ENCODE data around the gene CEBPA. TPM values are rescaled to one million over a fixed set of nuclear protein-coding genes. Genes with fewer than 3 reads are reported as not detected.

Gene CEBPA
- total RNA-seq, 3 donors from 2014 or later (not counting 1 experiment from before 2014, with no cell fraction given): 7.6 to 19.5 (median 8.2) TPM

DNA sequence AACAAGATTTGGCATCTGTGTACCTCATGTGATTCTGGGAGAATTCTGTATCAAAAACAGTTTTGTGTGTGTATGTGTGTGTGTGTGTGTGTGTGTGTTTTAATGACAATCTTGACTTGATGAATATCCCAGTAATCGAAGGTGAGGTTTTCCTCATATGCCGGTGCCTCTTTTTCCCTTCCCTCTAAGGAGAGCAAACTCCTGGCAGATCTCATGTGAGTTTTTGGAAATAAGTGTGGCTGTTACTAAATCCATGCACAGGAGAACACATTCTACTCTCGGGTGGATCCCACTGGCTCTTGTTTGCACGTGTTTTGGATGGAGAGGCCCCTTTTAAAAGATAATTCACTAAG, 42.2 kb upstream of the CEBPA start:
- Histone ChIP-seq H3K27ac (ENCODE audit: low read length) (no peak overlapping the region), H3K4me3 (ENCODE audit: low read length) (no peak overlapping the region), H3K4me1 (ENCODE audit: control insufficient read depth, insufficient read depth, low read length) (no peaks in the 10 kb centered on the region), H3K27me3 (ENCODE audit: control insufficient read depth, insufficient read depth, low read length) (peaks cover 10% of the 10 kb centered on the region), H3K9me3 (ENCODE audit: control insufficient read depth, insufficient read depth, low read length) (no peaks in the 10 kb centered on the region), H3K36me3 (ENCODE audit: control insufficient read depth, insufficient read depth, low read length) (no peaks in the 10 kb centered on the region)
- no peak for ATAC-seq
- Mint-ChIP-seq H3K27me3 (ENCODE audit: low read depth in 2 of 2) (peaks cover 19 to 42% of the 10 kb centered on the region in 2 donors), H3K9me3 (no peaks in the 10 kb centered on the region), H3K27ac (no peak overlapping the region), H3K4me1 (no peaks in the 10 kb centered on the region), H3K36me3 (no peaks in the 10 kb centered on the region), H3K4me3 (no peak overlapping the region)
- DNase-seq: no peak
- WGBS (ENCODE audit: insufficient coverage): 67% methylated on average over 4 of the region's 4 CpGs
- intact Hi-C loops (cut with micrococcal nuclease): no loop called here
- TF ChIP-seq, protein P1, sequence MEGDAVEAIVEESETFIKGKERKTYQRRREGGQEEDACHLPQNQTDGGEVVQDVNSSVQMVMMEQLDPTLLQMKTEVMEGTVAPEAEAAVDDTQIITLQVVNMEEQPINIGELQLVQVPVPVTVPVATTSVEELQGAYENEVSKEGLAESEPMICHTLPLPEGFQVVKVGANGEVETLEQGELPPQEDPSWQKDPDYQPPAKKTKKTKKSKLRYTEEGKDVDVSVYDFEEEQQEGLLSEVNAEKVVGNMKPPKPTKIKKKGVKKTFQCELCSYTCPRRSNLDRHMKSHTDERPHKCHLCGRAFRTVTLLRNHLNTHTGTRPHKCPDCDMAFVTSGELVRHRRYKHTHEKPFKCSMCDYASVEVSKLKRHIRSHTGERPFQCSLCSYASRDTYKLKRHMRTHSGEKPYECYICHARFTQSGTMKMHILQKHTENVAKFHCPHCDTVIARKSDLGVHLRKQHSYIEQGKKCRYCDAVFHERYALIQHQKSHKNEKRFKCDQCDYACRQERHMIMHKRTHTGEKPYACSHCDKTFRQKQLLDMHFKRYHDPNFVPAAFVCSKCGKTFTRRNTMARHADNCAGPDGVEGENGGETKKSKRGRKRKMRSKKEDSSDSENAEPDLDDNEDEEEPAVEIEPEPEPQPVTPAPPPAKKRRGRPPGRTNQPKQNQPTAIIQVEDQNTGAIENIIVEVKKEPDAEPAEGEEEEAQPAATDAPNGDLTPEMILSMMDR (IDR thresholded peaks at IDR 0.05): no peak

DNA sequence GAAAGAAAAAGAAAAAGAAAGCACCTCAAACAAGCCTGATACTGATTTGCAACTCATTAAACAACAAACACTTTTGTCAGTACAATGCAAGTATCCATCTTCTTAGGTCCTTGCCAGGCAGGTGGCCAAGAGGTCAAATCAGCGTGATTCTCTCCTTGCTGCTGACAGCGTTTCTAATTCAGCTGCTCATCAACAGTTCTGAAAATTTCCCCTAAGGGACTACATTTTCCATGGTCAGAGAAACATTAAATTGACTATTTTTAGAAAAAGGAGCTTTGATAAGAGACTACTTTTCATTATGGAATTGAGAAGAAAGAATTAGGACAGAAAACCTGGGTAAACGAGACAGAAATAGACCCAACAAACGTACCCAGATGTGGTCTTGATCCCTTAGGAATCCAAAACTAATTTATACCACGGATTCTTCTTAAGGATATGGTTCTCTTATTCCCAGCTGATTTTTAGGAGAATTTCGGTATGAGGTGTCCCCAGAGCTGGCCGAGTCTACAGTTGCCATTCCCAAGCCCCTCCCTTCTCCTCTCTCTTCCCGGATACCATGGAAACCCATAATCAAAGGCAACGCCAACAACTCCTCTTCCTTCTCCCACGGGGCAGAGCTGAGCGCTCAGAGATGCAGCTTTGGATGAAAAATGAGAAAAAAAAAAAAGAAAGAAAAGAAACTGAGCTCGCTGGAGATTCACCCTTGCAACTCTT, 41.7 kb upstream of the CEBPA start:
- no peak for DNase-seq
- no peak overlapping the region for H3K27ac Mint-ChIP-seq
- Histone ChIP-seq H3K36me3 (ENCODE audit: control insufficient read depth, insufficient read depth, low read length) (no peaks in the 10 kb centered on the region), H3K27me3 (ENCODE audit: control insufficient read depth, insufficient read depth, low read length) (peaks cover 13% of the 10 kb centered on the region), H3K27ac (ENCODE audit: low read length) (no peak overlapping the region), H3K9me3 (ENCODE audit: control insufficient read depth, insufficient read depth, low read length) (no peaks in the 10 kb centered on the region), H3K4me1 (ENCODE audit: control insufficient read depth, insufficient read depth, low read length) (no peaks in the 10 kb centered on the region), H3K4me3 (ENCODE audit: low read length) (no peak overlapping the region)
- intact Hi-C loops (cut with micrococcal nuclease): no loop called here
- no peaks in the 10 kb centered on the region for H3K36me3 Mint-ChIP-seq
- ATAC-seq: no peak
- 49% methylated on average over 12 of the region's 12 CpGs for WGBS (ENCODE audit: insufficient coverage)
- H3K9me3 Mint-ChIP-seq: no peaks in the 10 kb centered on the region
- H3K4me1 Mint-ChIP-seq: no peaks in the 10 kb centered on the region
- H3K4me3 Mint-ChIP-seq: no peak overlapping the region
- H3K27me3 Mint-ChIP-seq (ENCODE audit: low read depth in 2 of 2): peaks cover 22 to 46% of the 10 kb centered on the region in 2 donors
- TF ChIP-seq, protein P1 (IDR thresholded peaks at IDR 0.05): no peak

DNA sequence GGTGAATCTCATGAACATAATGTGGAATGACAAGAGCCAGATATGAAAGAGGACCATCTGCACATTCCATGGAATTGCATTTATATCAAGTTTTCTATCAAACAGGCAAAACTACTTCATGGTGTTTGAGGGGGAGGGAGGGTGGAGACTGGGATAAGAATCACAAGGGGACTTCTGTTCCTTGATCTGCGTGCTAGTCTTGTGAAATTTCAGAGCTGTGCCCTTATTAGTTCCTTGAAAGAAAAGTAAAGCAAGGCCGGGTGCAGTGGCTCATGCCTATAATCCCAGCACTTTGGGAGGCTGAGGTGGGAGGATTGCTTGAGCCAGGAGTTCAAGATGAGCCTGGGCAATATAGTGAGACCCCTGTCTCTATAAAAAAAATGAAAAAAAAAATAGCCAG, 41.0 kb upstream of the CEBPA start:
- Histone ChIP-seq H3K9me3 (ENCODE audit: control insufficient read depth, insufficient read depth, low read length) (no peaks in the 10 kb centered on the region), H3K27ac (ENCODE audit: low read length) (no peak overlapping the region), H3K36me3 (ENCODE audit: control insufficient read depth, insufficient read depth, low read length) (no peaks in the 10 kb centered on the region), H3K4me3 (ENCODE audit: low read length) (no peak overlapping the region), H3K4me1 (ENCODE audit: control insufficient read depth, insufficient read depth, low read length) (no peaks in the 10 kb centered on the region), H3K27me3 (ENCODE audit: control insufficient read depth, insufficient read depth, low read length) (peaks cover 14% of the 10 kb centered on the region)
- intact Hi-C loops (cut with micrococcal nuclease): no loop called here
- WGBS (ENCODE audit: insufficient coverage): 89% methylated on average over 2 of the region's 2 CpGs
- H3K4me1 Mint-ChIP-seq: no peaks in the 10 kb centered on the region
- no peaks in the 10 kb centered on the region for H3K36me3 Mint-ChIP-seq
- H3K27ac Mint-ChIP-seq: no peak overlapping the region
- no peak for ATAC-seq
- H3K27me3 Mint-ChIP-seq (ENCODE audit: low read depth in 2 of 2): peaks cover 22 to 53% of the 10 kb centered on the region in 2 donors
- TF ChIP-seq, protein P1 (IDR thresholded peaks at IDR 0.05): no peak
- DNase-seq: no peak
- H3K4me3 Mint-ChIP-seq: no peak overlapping the region
- H3K9me3 Mint-ChIP-seq: no peaks in the 10 kb centered on the region

DNA sequence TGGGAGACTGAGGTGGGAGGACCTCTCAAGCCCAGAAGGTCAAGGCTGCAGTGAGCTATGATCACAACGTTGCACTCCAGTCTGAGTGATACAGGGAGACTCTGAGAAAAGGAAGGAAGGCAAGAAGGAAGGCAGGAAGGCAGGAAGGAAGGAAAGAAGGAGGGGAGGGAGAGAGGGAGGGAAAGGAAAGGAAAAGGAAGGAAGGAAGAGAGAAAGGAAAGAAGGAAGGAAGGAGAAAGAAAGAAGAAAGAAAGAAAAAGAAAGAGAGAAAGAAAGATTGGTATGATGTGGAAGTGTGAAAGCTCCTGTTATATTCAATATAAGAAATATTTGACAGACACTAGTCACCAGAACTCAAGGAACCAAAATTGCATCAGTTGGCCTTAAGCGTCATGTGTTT, 38.7 kb upstream of the CEBPA start:
- H3K9me3 Mint-ChIP-seq: no peaks in the 10 kb centered on the region
- Histone ChIP-seq H3K36me3 (ENCODE audit: control insufficient read depth, insufficient read depth, low read length) (no peaks in the 10 kb centered on the region), H3K4me3 (ENCODE audit: low read length) (no peak overlapping the region), H3K27me3 (ENCODE audit: control insufficient read depth, insufficient read depth, low read length) (peaks cover 14% of the 10 kb centered on the region), H3K4me1 (ENCODE audit: control insufficient read depth, insufficient read depth, low read length) (no peaks in the 10 kb centered on the region), H3K9me3 (ENCODE audit: control insufficient read depth, insufficient read depth, low read length) (no peaks in the 10 kb centered on the region), H3K27ac (ENCODE audit: low read length) (no peak overlapping the region)
- no peaks in the 10 kb centered on the region for H3K4me1 Mint-ChIP-seq
- TF ChIP-seq, protein P1 (IDR thresholded peaks at IDR 0.05): no peak
- no peaks in the 10 kb centered on the region for H3K36me3 Mint-ChIP-seq
- no peak overlapping the region for H3K27ac Mint-ChIP-seq
- WGBS (ENCODE audit: insufficient coverage): 74% methylated on average over 2 of the region's 2 CpGs
- no peak overlapping the region for H3K4me3 Mint-ChIP-seq
- peaks cover 23 to 56% of the 10 kb centered on the region in 2 donors for H3K27me3 Mint-ChIP-seq (ENCODE audit: low read depth in 2 of 2)
- DNase-seq (no peak), ATAC-seq (no peak)
- intact Hi-C loops (cut with micrococcal nuclease): no loop called here

Measured in natural killer cell (primary cell).